ENCODE data around the gene TOM1L2.

GRCh38 chr17:18011286-18011685, 39.1 kb upstream of the TOM1L2 start:
- TF ChIP-seq, protein P1, sequence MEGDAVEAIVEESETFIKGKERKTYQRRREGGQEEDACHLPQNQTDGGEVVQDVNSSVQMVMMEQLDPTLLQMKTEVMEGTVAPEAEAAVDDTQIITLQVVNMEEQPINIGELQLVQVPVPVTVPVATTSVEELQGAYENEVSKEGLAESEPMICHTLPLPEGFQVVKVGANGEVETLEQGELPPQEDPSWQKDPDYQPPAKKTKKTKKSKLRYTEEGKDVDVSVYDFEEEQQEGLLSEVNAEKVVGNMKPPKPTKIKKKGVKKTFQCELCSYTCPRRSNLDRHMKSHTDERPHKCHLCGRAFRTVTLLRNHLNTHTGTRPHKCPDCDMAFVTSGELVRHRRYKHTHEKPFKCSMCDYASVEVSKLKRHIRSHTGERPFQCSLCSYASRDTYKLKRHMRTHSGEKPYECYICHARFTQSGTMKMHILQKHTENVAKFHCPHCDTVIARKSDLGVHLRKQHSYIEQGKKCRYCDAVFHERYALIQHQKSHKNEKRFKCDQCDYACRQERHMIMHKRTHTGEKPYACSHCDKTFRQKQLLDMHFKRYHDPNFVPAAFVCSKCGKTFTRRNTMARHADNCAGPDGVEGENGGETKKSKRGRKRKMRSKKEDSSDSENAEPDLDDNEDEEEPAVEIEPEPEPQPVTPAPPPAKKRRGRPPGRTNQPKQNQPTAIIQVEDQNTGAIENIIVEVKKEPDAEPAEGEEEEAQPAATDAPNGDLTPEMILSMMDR (IDR thresholded peaks at IDR 0.05 in 2 of 3, conservative IDR thresholded peaks at IDR 0.05 in 1 of 3; ENCODE audit: borderline replicate concordance in 1 of 3, insufficient read depth in 1 of 3, low read depth in 2 of 3, low read length in 2 of 3), result no peak
- TF ChIP-seq MAX (IDR thresholded peaks at IDR 0.05), result no peak
- TF ChIP-seq YY1 (IDR thresholded peaks at IDR 0.05; ENCODE audit: extremely low read depth, insufficient replicate concordance, low read depth, low read length), result no peak
- TF ChIP-seq POLR2AphosphoS5 (IDR thresholded peaks at IDR 0.05; ENCODE audit: low read depth, low read length), result no peak
- TF ChIP-seq JUND (IDR thresholded peaks at IDR 0.05), result no peak
- TF ChIP-seq ZFX (IDR thresholded peaks at IDR 0.05), result no peak
- no peak for TF ChIP-seq CBX3 (IDR thresholded peaks at IDR 0.05; ENCODE audit: low read depth)
